HEK293T (cell line): Measurements from ENCODE around the gene EXOC6B.
A peak's percentile ranks its signal among the peaks of the same experiment; 100 is the strongest.

ENCODE experiments used
- CTCF ChIA-PET: fragments of 350-600 bp; formaldehyde crosslinking; extraction: SDS; loops from one replicate; lab custom pipeline; 2021; ENCODE audit warnings: antibody characterized with exemption, inconsistent platforms; lab: Yijun Ruan, JAX
- POLR2A ChIA-PET: fragments of 350-600 bp; formaldehyde crosslinking; extraction: SDS; loops from one replicate; lab custom pipeline; 2020; ENCODE audit warnings: antibody characterized with exemption, inconsistent platforms; lab: Yijun Ruan, JAX
- DNase-seq: peaks from one replicate; pipeline ENCODE4 v3.0.0; 2012; ENCODE audit warnings: mixed read lengths; ENCODE audit errors: extremely low spot score
- ARNT ChIP-seq: fragments of 450-650 bp; IDR thresholded peaks from 2 replicates; pipeline ENCODE4 v1.6.1; 2017; ENCODE audit warnings: mild to moderate bottlenecking
- BHLHE40 ChIP-seq: fragments of 450-650 bp; IDR thresholded peaks from 2 replicates; pipeline ENCODE4 v1.6.1; 2016; ENCODE audit warnings: mild to moderate bottlenecking, moderate library complexity, borderline replicate concordance
- CTBP1 ChIP-seq: fragments of 450-650 bp; IDR thresholded peaks from 2 replicates; pipeline ENCODE4 v1.6.1; 2016; ENCODE audit warnings: borderline replicate concordance
- ELF4 ChIP-seq: fragments of 450-650 bp; IDR thresholded peaks from 2 replicates; pipeline ENCODE4 v1.6.1; 2017; ENCODE audit warnings: antibody characterized with exemption
- FOXA1 ChIP-seq: fragments of 450-650 bp; IDR thresholded peaks from 2 replicates; pipeline ENCODE4 v1.6.1; 2016; ENCODE audit warnings: mild to moderate bottlenecking
- FOXK2 ChIP-seq: fragments of 450-650 bp; IDR thresholded peaks from 2 replicates; pipeline ENCODE4 v1.6.1; 2016; ENCODE audit warnings: mild to moderate bottlenecking
- FOXM1 ChIP-seq: fragments of 450-650 bp; IDR thresholded peaks from 2 replicates; pipeline ENCODE4 v1.6.1; 2017; ENCODE audit warnings: mild to moderate bottlenecking, borderline replicate concordance
- HDGF ChIP-seq: fragments of 450-650 bp; IDR thresholded peaks from 2 replicates; pipeline ENCODE4 v1.6.1; 2017; ENCODE audit warnings: antibody characterized with exemption, borderline replicate concordance
- L3MBTL2 ChIP-seq: fragments of 450-650 bp; conservative IDR thresholded peaks from 2 replicates; pipeline ENCODE4 v1.6.1; 2016; ENCODE audit warnings: mild to moderate bottlenecking
- LEF1 ChIP-seq: fragments of 450-650 bp; IDR thresholded peaks from 2 replicates; pipeline ENCODE4 v1.6.1; 2017; ENCODE audit warnings: mild to moderate bottlenecking, borderline replicate concordance
- NFRKB ChIP-seq: fragments of 450-650 bp; IDR thresholded peaks from 2 replicates; pipeline ENCODE4 v1.6.1; 2016; ENCODE audit warnings: mild to moderate bottlenecking, moderate library complexity
- PKNOX1 ChIP-seq: fragments of 450-650 bp; IDR thresholded peaks from 2 replicates; pipeline ENCODE4 v1.6.1; 2016
- SP1 ChIP-seq: fragments of 450-650 bp; IDR thresholded peaks from 2 replicates; pipeline ENCODE4 v1.6.1; 2017
- SUZ12 ChIP-seq: fragments of 450-650 bp; IDR thresholded peaks from 2 replicates; pipeline ENCODE4 v1.6.1; 2016; ENCODE audit warnings: mild to moderate bottlenecking
- TARDBP ChIP-seq: fragments of 450-650 bp; IDR thresholded peaks from 2 replicates; pipeline ENCODE4 v1.6.1; 2016
- ZNF384 ChIP-seq: fragments of 450-650 bp; IDR thresholded peaks from 2 replicates; pipeline ENCODE4 v1.6.1; 2016

EXOC6B gene

DNA sequence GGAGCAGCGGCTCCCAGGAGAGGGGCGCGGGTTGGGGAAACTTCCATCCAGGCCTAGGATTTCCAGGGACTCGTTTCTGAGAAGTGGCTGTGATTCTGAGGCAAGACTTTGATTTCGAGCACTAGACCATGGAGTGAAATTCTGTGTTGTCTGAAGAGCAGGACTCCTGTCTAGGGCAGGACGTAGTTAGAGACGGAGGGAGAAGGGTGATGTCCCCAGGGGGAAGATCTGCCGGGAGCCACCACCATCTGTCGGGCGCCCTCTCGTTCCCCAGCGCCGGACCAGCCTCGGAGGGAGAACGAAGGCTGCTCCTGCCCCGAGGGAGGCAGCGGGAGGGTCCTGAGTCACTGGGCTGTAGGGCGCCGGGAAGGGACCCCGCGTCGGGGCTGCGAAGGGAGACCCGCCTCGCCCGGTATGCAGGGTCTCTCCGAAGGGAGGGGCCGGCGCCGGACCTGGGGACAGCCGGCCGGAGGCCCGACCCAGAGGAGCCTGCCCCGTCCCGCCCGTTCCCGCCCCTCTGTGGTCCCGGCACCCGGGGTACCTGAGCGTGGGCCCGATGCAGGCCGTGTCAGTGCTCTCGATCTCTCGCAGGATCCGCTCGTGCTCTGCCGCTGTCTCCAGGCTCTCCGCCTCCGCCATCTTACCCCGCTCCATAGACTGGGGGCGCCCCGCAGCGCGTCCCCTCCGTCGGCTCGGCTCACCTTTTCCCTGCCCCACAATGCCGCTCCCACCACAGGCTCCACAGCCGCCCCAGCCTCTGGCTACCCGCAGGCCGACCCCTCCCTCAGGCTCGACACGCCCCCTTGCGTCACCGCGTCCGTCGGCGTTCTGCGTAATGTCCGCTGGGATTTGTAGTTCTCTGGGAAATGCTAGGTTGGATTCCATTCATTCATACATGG is at the start of gene EXOC6B:
EXOC6B (minus strand) TSS at position 777 of the 899 bp plus-strand sequence.
- TF ChIP-seq LEF1 (0 out of 2 replicates have a peak, but pooled peaks have one; percentile 35), FOXK2 (no peak), TARDBP (no peak), HDGF (no peak), ZNF384 (no peak), FOXM1 (no peak)
- ChIA-PET POLR2A (interaction anchor here (1.4 kb wide), 1 partner anchor 9 kb away, joined by 5 read pairs; no protein-coding TSS in a partner anchor), CTCF (no interaction called here)
- peak; percentile 96 for DNase-seq

DNA sequence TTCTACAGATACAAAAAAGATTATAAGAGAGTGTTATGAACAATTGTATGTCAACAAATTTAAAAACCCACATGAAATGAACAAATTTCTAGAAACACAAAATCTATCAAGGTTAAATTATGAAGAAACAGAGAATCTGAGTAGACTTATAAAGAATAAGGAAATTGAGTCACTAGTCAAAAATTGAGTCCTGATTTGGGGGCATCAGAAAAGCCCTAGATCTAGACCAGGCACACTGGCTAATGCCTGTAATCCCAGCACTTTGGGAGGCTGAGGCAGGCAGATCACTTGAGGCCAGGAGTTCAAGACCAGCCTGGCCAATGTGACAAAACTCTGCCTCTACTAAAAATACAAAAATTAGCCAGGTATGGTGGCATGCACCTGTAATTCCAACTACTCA is 46.0 kb upstream of the EXOC6B start:
- DNase-seq: no peak
- ChIA-PET POLR2A (no interaction called here), CTCF (no interaction called here)
- TF ChIP-seq TARDBP (no peak), NFRKB (no peak), BHLHE40 (no peak), CTBP1 (no peak), HDGF (no peak), FOXA1 (no peak), ELF4 (no peak), FOXM1 (no peak), ARNT (no peak), SP1 (no peak), L3MBTL2 (no peak), FOXK2 (no peak), PKNOX1 (no peak), SUZ12 (no peak), LEF1 (no peak), ZNF384 (no peak)

- ChIA-PET POLR2A (no interaction called here), CTCF (interaction anchor here (0.8 kb wide), 1 partner anchor 19 kb away, joined by 7 read pairs; no protein-coding TSS in a partner anchor)
- DNase-seq: no peak
- TF ChIP-seq ZNF384 (0 out of 2 replicates have a peak, but pooled peaks have one; percentile 18), CTBP1 (peak; percentile 14; the same call in 1 of the 2 replicates), PKNOX1 (peak; percentile 80), SUZ12 (no peak)
Observed at GRCh38 chr2:72871060-72871459, 45.2 kb upstream of the EXOC6B start.

GRCh38 chr2:72864500-72864899 is 38.7 kb upstream of the EXOC6B start:
- CTCF ChIA-PET: interaction anchor here (1.0 to 1.5 kb wide), 3 partner anchors 23 to 313 kb away, joined by 3 to 6 read pairs (median 4); partner anchors contain the start of gene SPR
- DNase-seq: no peak
- no peak for TF ChIP-seq FOXM1
- TF ChIP-seq L3MBTL2: no peak
- no peak for TF ChIP-seq CTBP1
- TF ChIP-seq PKNOX1: no peak
- TF ChIP-seq SP1: no peak
- TF ChIP-seq FOXK2: no peak
- no peak for TF ChIP-seq LEF1
- no peak for TF ChIP-seq ELF4
- no peak for TF ChIP-seq HDGF
- no peak for TF ChIP-seq SUZ12
- TF ChIP-seq ARNT: no peak
- no peak for TF ChIP-seq BHLHE40
- TF ChIP-seq NFRKB: no peak
- no peak for TF ChIP-seq FOXA1
- no peak for TF ChIP-seq TARDBP
- TF ChIP-seq ZNF384: no peak
- POLR2A ChIA-PET: no interaction called here

- ChIA-PET CTCF (interaction anchor here (0.6 to 1.6 kb wide), 13 partner anchors 13 to 168 kb away, joined by 3 to 11 read pairs (median 4); partner anchors contain the start of gene SPR), POLR2A (interaction anchor here (1.0 kb wide), 1 partner anchor 91 kb away, joined by 4 read pairs; no protein-coding TSS in a partner anchor)
- TF ChIP-seq ZNF384: no peak
- TF ChIP-seq SUZ12: no peak
- TF ChIP-seq SP1: no peak
- no peak for TF ChIP-seq FOXA1
- TF ChIP-seq FOXM1: no peak
- TF ChIP-seq HDGF: no peak
- no peak for TF ChIP-seq PKNOX1
- no peak for TF ChIP-seq LEF1
- no peak for TF ChIP-seq CTBP1
- TF ChIP-seq BHLHE40: no peak
- TF ChIP-seq ELF4: no peak
- DNase-seq: no peak
Observed at GRCh38 chr2:72863046-72863445, 37.2 kb upstream of the EXOC6B start.
